Measurements from ENCODE around the gene RAB21.
A peak's percentile ranks its signal among the peaks of the same experiment; 100 is the strongest.

Gene RAB21, protein sequence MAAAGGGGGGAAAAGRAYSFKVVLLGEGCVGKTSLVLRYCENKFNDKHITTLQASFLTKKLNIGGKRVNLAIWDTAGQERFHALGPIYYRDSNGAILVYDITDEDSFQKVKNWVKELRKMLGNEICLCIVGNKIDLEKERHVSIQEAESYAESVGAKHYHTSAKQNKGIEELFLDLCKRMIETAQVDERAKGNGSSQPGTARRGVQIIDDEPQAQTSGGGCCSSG

GRCh38 chr12:71754461-71755145 is at the start of gene RAB21:
RAB21 (plus strand) TSS chr12:71754863; CDS start chr12:71755130, 267 bp downstream.
- peak; percentile 94 to 98 (median 95) for DNase-seq

GRCh38 chr12:71704920-71705319 is 49.7 kb upstream of the RAB21 start:
- no peak for DNase-seq

- no peak for DNase-seq
These were observed 46.0 kb upstream of the RAB21 start for GRCh38 chr12:71708658-71709057.

GRCh38 chr12:71710276-71711125 is 44.2 kb upstream of the RAB21 start:
- no peak for DNase-seq

DNA sequence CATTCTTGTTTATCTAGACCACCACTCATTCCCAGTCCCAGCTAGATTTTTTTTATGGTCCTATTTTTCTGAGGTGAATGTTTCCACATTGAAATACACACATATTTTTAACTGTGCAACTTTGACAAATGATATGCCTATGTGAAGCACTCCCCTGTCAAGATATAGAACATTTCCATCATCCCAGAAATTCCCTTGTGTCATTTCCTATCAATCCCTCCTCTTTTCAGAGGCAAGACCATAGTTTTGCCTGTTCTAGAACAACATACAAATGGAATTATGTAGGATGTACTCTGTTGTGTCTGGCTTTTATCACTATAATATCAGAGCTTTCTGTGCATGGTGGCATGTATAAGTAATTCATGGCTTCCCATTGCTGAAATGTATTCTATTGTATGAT is 36.1 kb upstream of the RAB21 start:
- no peak for DNase-seq

DNA sequence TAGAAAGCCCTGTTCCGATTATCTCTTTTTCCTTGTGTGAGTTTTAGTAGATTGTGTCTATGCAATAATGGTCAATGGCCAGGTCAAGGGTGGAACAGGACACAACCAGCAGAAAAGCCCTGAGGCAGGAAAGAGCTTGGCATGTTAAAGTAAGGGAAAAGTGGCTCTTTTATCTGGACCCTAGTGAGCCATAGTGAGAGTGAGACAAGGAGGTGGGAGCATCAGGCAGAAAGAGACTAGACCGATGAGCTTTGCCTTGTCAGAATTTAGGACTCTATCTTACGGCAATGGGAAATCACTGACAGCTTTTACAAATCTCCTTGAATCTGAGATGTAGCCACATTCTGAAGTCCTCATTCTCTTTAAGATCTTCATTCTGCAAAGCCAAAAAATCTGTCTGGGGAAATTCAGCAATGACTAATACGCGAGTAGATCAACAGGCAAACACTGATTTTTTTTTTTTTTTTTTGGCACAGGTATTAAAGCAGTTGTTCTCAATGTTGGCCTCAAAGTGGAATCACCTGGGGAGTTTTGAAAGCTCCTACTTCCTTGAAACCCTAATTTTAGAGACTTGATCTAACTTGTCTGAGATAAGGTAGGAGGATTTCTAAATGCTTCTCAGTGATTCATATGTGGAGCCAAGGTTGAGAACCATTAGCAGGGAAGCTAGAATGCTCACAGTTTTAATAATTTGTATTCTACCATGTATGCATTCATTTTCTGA is 34.9 kb upstream of the RAB21 start:
- no peak for DNase-seq

- no peak for DNase-seq
These were observed 32.7 kb upstream of the RAB21 start for GRCh38 chr12:71721783-71722505.

DNA sequence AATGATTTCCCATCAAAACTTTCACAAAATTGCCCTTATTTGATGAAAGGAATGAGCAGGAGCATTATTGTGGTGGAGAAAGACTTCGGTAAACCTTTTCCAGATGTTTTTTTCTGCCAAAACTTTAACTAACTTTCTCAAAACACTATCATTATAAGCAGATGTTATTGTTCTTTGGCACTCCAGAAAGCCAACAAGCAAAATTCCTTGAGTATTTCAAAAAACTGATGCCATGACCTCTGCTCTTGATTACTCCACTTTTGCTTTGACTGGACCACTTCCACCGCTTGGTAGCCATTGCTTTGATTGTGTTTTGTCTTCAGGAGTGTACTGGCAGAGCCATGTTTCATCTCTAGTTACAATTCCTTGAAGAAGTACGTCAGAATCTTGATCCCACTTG is 29.7 kb upstream of the RAB21 start:
- DNase-seq = no peak

- no peak for DNase-seq
These were observed 28.1 kb upstream of the RAB21 start for GRCh38 chr12:71726548-71726947.

GRCh38 chr12:71727958-71728357 is 26.7 kb upstream of the RAB21 start:
- DNase-seq = no peak

- DNase-seq = no peak
These were observed 23.7 kb upstream of the RAB21 start for GRCh38 chr12:71730936-71731335.

- no peak for DNase-seq
These were observed 23.0 kb upstream of the RAB21 start for GRCh38 chr12:71731439-71732356.

DNA sequence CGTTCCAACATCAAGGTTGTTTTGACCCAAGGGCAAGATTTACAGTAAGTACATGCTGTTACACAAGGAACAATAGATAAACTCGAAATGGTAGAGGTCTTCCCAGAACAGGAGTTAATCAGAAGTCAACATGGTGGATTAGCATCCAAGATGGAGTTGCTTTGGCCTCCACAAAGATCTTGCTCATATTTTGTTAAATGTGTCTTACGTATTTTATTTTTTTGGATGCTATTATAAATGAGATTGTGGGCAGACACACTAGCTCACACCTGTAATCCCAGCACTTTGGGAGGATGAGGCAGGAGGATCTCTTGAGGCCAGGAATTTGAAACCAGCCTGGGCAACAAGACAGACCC is 22.3 kb upstream of the RAB21 start:
- DNase-seq = no peak

GRCh38 chr12:71737197-71737596 is 17.5 kb upstream of the RAB21 start:
- no peak for DNase-seq

DNA sequence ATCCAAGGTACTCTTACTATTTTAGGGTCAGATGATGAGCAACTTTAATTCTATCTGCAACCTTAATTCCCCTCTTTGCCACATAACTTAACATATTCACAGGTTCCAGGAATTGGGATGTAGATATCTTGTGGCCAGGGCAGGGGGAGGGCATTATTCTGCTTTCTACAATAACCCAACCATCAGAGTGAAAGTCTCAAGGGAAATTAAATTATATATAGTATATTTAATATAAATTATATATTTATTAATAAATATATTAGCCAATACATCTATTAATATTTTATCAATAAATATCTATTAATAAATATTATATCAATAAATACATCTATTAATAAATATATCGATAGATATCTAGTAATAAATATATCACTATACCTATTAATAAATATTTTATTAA is 11.7 kb upstream of the RAB21 start:
- DNase-seq = no peak

GRCh38 chr12:71744522-71745300 is 10.0 kb upstream of the RAB21 start:
- DNase-seq = no peak

DNA sequence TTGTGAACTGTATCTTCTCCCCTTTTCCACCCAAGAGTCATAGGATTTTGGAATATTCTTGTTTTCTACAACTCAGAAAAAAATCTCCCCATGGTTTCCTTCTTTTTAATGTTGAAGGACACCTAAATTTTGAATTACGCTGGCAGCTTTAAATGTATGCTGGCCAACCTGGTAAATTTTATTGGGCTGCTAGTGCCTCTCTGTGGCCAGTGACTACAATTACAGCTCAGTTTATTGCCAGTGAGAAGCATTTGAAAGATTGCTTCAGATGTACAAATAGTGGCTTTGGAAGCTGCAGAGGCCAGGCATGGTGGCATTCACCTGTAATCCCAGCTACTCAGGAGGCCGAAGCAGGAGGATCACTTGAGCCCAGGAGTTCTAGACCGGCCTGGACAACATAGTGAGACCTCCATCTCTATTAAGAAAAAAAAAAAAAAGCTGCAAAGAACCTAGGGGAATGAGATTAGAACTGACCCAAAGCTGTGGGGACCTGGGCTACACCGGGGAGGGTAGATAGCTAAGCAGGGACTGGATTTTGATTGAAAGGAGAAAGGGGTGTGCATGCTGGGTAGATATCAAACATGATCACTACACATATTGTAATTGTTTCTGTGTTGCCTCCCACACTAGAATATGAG is 7.6 kb upstream of the RAB21 start:
- DNase-seq = peak; percentile 3 to 23 (median 11)

GRCh38 chr12:71748081-71748850 is 6.4 kb upstream of the RAB21 start:
- no peak for DNase-seq

DNA sequence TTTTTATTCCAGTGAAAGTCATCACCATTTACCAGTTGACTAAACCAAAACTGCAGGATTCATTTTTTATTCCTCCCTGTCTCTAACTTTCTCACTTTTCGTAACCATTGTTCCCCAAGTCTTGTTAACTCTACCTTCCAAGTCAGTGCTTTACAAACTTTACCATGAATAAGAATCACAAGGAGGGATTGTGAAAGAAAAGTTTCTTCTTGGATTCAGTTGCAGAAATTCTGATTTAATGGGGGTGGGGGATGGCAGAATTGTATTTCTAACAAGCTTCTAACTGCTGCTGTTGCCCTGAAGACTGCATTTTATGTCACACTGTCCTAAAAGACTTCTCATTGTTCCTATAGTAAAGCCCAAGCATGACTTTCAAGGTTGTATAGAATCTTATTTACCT is 5.0 kb upstream of the RAB21 start:
- DNase-seq = no peak

Measured in activated CD4-positive, CD25-positive, alpha-beta regulatory T cell (primary cell).